Measurements from ENCODE around the gene PDZD2.

Gene PDZD2

GRCh38 chr5:31703757-31704156 is 64.8 kb downstream of the PDZD2 start:
- Histone ChIP-seq H3K36me3 (replicated peaks) (no peaks in the 10 kb centered on the region), H3K4me3 (ENCODE audit: low read depth, low read length) (no peak overlapping the region), H3K27me3 (replicated peaks) (no peaks in the 10 kb centered on the region), H3K27ac (no peak overlapping the region)
- in situ Hi-C loops (cut with HindIII; ENCODE audit: low pct_ligation_motif_present, low sequenced_read_pairs): no loop called here
- DNase-seq: no peak
- no peak for TF ChIP-seq CTCF (IDR thresholded peaks at IDR 0.05; ENCODE audit: low read depth, low read length, missing control alignments)

- Histone ChIP-seq H3K27ac (no peak overlapping the region), H3K4me3 (ENCODE audit: low read depth, low read length) (no peak overlapping the region), H3K27me3 (replicated peaks) (no peaks in the 10 kb centered on the region), H3K36me3 (replicated peaks) (no peaks in the 10 kb centered on the region)
- in situ Hi-C loops (cut with HindIII; ENCODE audit: low pct_ligation_motif_present, low sequenced_read_pairs): no loop called here
- DNase-seq: no peak
- TF ChIP-seq CTCF (IDR thresholded peaks at IDR 0.05; ENCODE audit: low read depth, low read length, missing control alignments): no peak
These were observed 67.3 kb downstream of the PDZD2 start for GRCh38 chr5:31706186-31706585.

GRCh38 chr5:31707329-31707728 is 68.4 kb downstream of the PDZD2 start:
- Histone ChIP-seq H3K27ac (no peak overlapping the region), H3K27me3 (replicated peaks) (no peaks in the 10 kb centered on the region), H3K36me3 (replicated peaks) (no peaks in the 10 kb centered on the region), H3K4me3 (ENCODE audit: low read depth, low read length) (no peak overlapping the region)
- no peak for TF ChIP-seq CTCF (IDR thresholded peaks at IDR 0.05; ENCODE audit: low read depth, low read length, missing control alignments)
- in situ Hi-C loops (cut with HindIII; ENCODE audit: low pct_ligation_motif_present, low sequenced_read_pairs): no loop called here
- DNase-seq: no peak

GRCh38 chr5:31708089-31708488 is 69.2 kb downstream of the PDZD2 start:
- no peak for DNase-seq
- H3K4me3 ChIP-seq (ENCODE audit: low read depth, low read length): no peak overlapping the region
- H3K36me3 ChIP-seq (replicated peaks): no peaks in the 10 kb centered on the region
- in situ Hi-C loops (cut with HindIII; ENCODE audit: low pct_ligation_motif_present, low sequenced_read_pairs): no loop called here
- no peak overlapping the region for H3K27ac ChIP-seq
- no peaks in the 10 kb centered on the region for H3K27me3 ChIP-seq (replicated peaks)
- no peak for TF ChIP-seq CTCF (IDR thresholded peaks at IDR 0.05; ENCODE audit: low read depth, low read length, missing control alignments)

GRCh38 chr5:31711363-31711762 is 72.4 kb downstream of the PDZD2 start:
- no peaks in the 10 kb centered on the region for H3K36me3 ChIP-seq (replicated peaks)
- in situ Hi-C loops (cut with HindIII; ENCODE audit: low pct_ligation_motif_present, low sequenced_read_pairs): no loop called here
- DNase-seq: no peak
- no peak overlapping the region for H3K4me3 ChIP-seq (ENCODE audit: low read depth, low read length)
- H3K27me3 ChIP-seq (replicated peaks): no peaks in the 10 kb centered on the region
- TF ChIP-seq CTCF (IDR thresholded peaks at IDR 0.05; ENCODE audit: low read depth, low read length, missing control alignments): no peak
- no peak overlapping the region for H3K27ac ChIP-seq

GRCh38 chr5:31711935-31712592 is 73.1 kb downstream of the PDZD2 start:
- TF ChIP-seq CTCF (IDR thresholded peaks at IDR 0.05; ENCODE audit: low read depth, low read length, missing control alignments): no peak
- no peaks in the 10 kb centered on the region for H3K27me3 ChIP-seq (replicated peaks)
- no peak overlapping the region for H3K27ac ChIP-seq
- in situ Hi-C loops (cut with HindIII; ENCODE audit: low pct_ligation_motif_present, low sequenced_read_pairs): no loop called here
- H3K4me3 ChIP-seq (ENCODE audit: low read depth, low read length): no peak overlapping the region
- DNase-seq: no peak
- no peaks in the 10 kb centered on the region for H3K36me3 ChIP-seq (replicated peaks)

Data from brain microvascular endothelial cell (primary cell).